Prostate gland (tissue), 2 donors: ENCODE results near the gene AKAP8.

Experiments
- CTCF ChIP-seq, 4 experiments: fragments of 200-600 bp in 2 of 4; fragments of 450-650 bp in 2 of 4; sonication (generic) in 2 of 4; IDR thresholded peaks; 1 replicate in 3 of 4; 2 replicates in 1 of 4; pipeline ENCODE4 v1.5.1; 2016 to 2019; ENCODE audit warnings: antibody characterized with exemption in 4 of 4, mild to moderate bottlenecking in 2 of 4, moderate library complexity in 2 of 4
- POLR2A ChIP-seq: fragments of 450-650 bp; IDR thresholded peaks from one replicate; pipeline ENCODE4 v1.6.1; 2016; ENCODE audit warnings: antibody characterized with exemption, mild to moderate bottlenecking
- POLR2AphosphoS5 ChIP-seq: sonication (generic); formaldehyde crosslinking; IDR thresholded peaks from one replicate; pipeline ENCODE4 v1.6.1; 2017; ENCODE audit warnings: antibody characterized with exemption

GRCh38 chr19:15330801-15331418 lies 48.7 kb downstream of the AKAP8 start:
- TF ChIP-seq CTCF (IDR thresholded peaks at IDR 0.05) (no peak), POLR2AphosphoS5 (no peak), POLR2A (no peak)
